Endothelial cell of umbilical vein (primary cell): ENCODE results near the gene SBSN. TPM values are rescaled to one million over a fixed set of nuclear protein-coding genes. Genes with fewer than 3 reads are reported as not detected.

Experiments used
- BruUV-seq: library from RNA; stranded (reverse); fragments of 400-500 nt; replicated peaks from 2 replicates; lab custom pipeline; 2021; lab: Mats Ljungman, UMichigan
- CTCF ChIA-PET: fragments of 300-600, 350-600 bp; sonication (Branson Sonifier 250); formaldehyde crosslinking; loops from one replicate; lab custom pipeline; 2021; ENCODE audit warnings: antibody characterized with exemption, inconsistent platforms; lab: Charles Lee
- POLR2A ChIA-PET: fragments of 300-600, 350-600 bp; sonication (Branson Sonifier 250); formaldehyde crosslinking; loops from one replicate; lab custom pipeline; 2021; ENCODE audit warnings: antibody characterized with exemption, inconsistent platforms; lab: Charles Lee
- DNase-seq: peaks from one replicate; pipeline ENCODE4 v3.0.0-alpha.2; 2011; ENCODE audit warnings: low read depth, low spot score
- FAIRE-seq: peaks from 2 replicates; lab custom pipeline; 2011; peaks lifted over from hg19 to GRCh38; lab: Jason Lieb, UNC
- H2AFZ ChIP-seq: 2 replicates; pipeline ENCODE4 v1.6.0; 2012; ENCODE audit warnings: low read depth, low read length, control low read depth, inconsistent platforms
- H3K27ac ChIP-seq: 2 replicates; pipeline ENCODE4 v1.5.1; 2011; ENCODE audit warnings: low read depth, mild to moderate bottlenecking, control low read depth, low read length, moderate library complexity; ENCODE audit not compliant: insufficient read depth
- H3K27me3 ChIP-seq, 2 experiments: 2 replicates each; pipeline versions ENCODE4 v1.6.0 to v1.6.1; 2011; ENCODE audit warnings: low read length in 2 of 2, mixed read lengths in 1 of 2; ENCODE audit not compliant: control insufficient read depth in 2 of 2, insufficient read depth in 2 of 2
- H3K36me3 ChIP-seq, 2 experiments: 2 replicates in 1 of 2; 3 replicates in 1 of 2; pipeline ENCODE4 v1.5.1; 2011; ENCODE audit warnings: low read length in 2 of 2, mild to moderate bottlenecking in 1 of 2, moderate library complexity in 1 of 2; ENCODE audit not compliant: control insufficient read depth in 2 of 2, insufficient read depth in 2 of 2; ENCODE audit errors: extremely low read depth in 1 of 2
- H3K4me1 ChIP-seq: 3 replicates; pipeline ENCODE4 v1.5.1; 2011; ENCODE audit warnings: mild to moderate bottlenecking, low read length; ENCODE audit not compliant: control insufficient read depth, insufficient read depth; ENCODE audit errors: extremely low read depth
- H3K4me2 ChIP-seq: 2 replicates; pipeline ENCODE4 v1.6.1; 2011; ENCODE audit warnings: low read length, control low read depth, mixed read lengths; ENCODE audit not compliant: insufficient read depth
- H3K4me3 ChIP-seq, 3 experiments: fragments of 200-600 bp in 1 of 3; sonication (generic), shearing (Covaris generic) in 1 of 3; replicated peaks in 1 of 3; 2 replicates each; pipeline ENCODE4 v1.5.1; 2011 to 2016; ENCODE audit warnings: control low read depth in 3 of 3, low read length in 3 of 3, mild to moderate bottlenecking in 2 of 3, inconsistent platforms in 1 of 3, low read depth in 1 of 3, moderate library complexity in 1 of 3; ENCODE audit not compliant: insufficient read depth in 1 of 3
- H3K79me2 ChIP-seq: 2 replicates; pipeline ENCODE4 v1.6.0; 2012; ENCODE audit warnings: low read length, inconsistent platforms; ENCODE audit not compliant: control insufficient read depth, insufficient read depth
- H3K9ac ChIP-seq: replicated peaks from 2 replicates; pipeline ENCODE3; 2011; ENCODE audit warnings: low read length, control low read depth; ENCODE audit not compliant: insufficient read depth; ENCODE audit errors: extremely low read depth
- H3K9me1 ChIP-seq: replicated peaks from 3 replicates; pipeline ENCODE4 v1.6.0; 2011; ENCODE audit warnings: mild to moderate bottlenecking, low read length; ENCODE audit not compliant: control insufficient read depth, insufficient read depth; ENCODE audit errors: extremely low read depth
- H3K9me3 ChIP-seq: replicated peaks from 2 replicates; pipeline ENCODE4 v1.5.1; 2012; ENCODE audit warnings: low read length, inconsistent platforms; ENCODE audit not compliant: control insufficient read depth, insufficient read depth
- H4K20me1 ChIP-seq: replicated peaks from 2 replicates; pipeline ENCODE3; 2011; ENCODE audit warnings: mild to moderate bottlenecking, low read length; ENCODE audit not compliant: control insufficient read depth, insufficient read depth; ENCODE audit errors: extremely low read depth
- EZH2 ChIP-seq: IDR thresholded peaks from 2 replicates; pipeline ENCODE4 v1.6.1; 2012; ENCODE audit warnings: borderline replicate concordance, low read depth, mild to moderate bottlenecking, moderate library complexity, low read length, inconsistent platforms; ENCODE audit not compliant: severe bottlenecking
- FOS ChIP-seq: IDR thresholded peaks from 2 replicates; pipeline ENCODE4 v1.6.1; 2011; ENCODE audit warnings: mild to moderate bottlenecking, low read length, moderate library complexity, borderline replicate concordance; ENCODE audit not compliant: insufficient read depth
- JUN ChIP-seq: IDR thresholded peaks from 2 replicates; pipeline ENCODE4 v1.6.1; 2011; ENCODE audit warnings: borderline replicate concordance, low read depth; ENCODE audit not compliant: insufficient read length, insufficient read depth
- MYC ChIP-seq: IDR thresholded peaks from one replicate; pipeline ENCODE4 v1.6.1; 2011; ENCODE audit warnings: mild to moderate bottlenecking, low read depth, low read length
- POLR2A ChIP-seq: IDR thresholded peaks from 2 replicates; pipeline ENCODE4 v1.6.1; 2012; ENCODE audit warnings: low read depth, mild to moderate bottlenecking, control low read depth, low read length
- POLR2AphosphoS5 ChIP-seq: IDR thresholded peaks from 2 replicates; pipeline ENCODE4 v1.6.1; 2012; ENCODE audit warnings: low read depth, mild to moderate bottlenecking, control low read depth, low read length, moderate library complexity; ENCODE audit not compliant: insufficient read depth
- dilution Hi-C: fragments of 300-500 bp; cut with MboI; formaldehyde crosslinking; loops from one replicate; pipeline ENCODE4 v1.15.0; 2019; ENCODE audit warnings: low sequenced_read_pairs; ENCODE audit not compliant: extremely low pct_ligation_motif_present
- intact Hi-C: fragments of 100-400 bp; cut with micrococcal nuclease; formaldehyde crosslinking; loops from one replicate; pipeline ENCODE4 v1.10.0; 2022
- polyA plus RNA-seq, 4 experiments: library from polyadenylated mRNA; depleted of rRNA in 3 of 4; stranded (reverse) in 3 of 4; unstranded in 1 of 4; fragments of >200 nt; gene quantifications; 2 replicates each; pipeline versions ENCODE4 v1.2.1 to v1.2.3, GENCODE V29; 2011 to 2012; ENCODE audit warnings: missing spikeins in 1 of 4
- total RNA-seq: library from RNA; stranded (reverse); gene quantifications from 2 replicates; pipeline ENCODE4 v1.2.3, GENCODE V29; 2021
- TF ChIP-seq, protein P1 (sequence below): IDR thresholded peaks from 2 replicates; pipeline ENCODE4 v1.6.1; 2011; ENCODE audit not compliant: insufficient read depth, insufficient read length
- TF ChIP-seq, protein P2 (sequence below), 2 donors: IDR thresholded peaks; 1 replicate in 1 of 2; 2 replicates in 1 of 2; pipeline ENCODE4 v1.5.1; 2011; ENCODE audit warnings: low read length in 2 of 2, mild to moderate bottlenecking in 2 of 2, moderate library complexity in 2 of 2, control low read depth in 1 of 2, inconsistent platforms in 1 of 2, low read depth in 1 of 2; ENCODE audit not compliant: insufficient read depth in 1 of 2; ENCODE audit errors: extremely low read depth in 1 of 2

Gene SBSN
- total and polyA plus RNA-seq, 2 donors (not counting 3 experiments of a cell fraction or from before 2014, with no cell fraction given), result not detected

GRCh38 chr19:35549879-35550523 is 21.9 kb upstream of the SBSN start:
- H3K4me1 ChIP-seq, result peaks cover 11% of the 10 kb centered on the region
- ChIA-PET CTCF (interaction anchor here (2.0 to 2.8 kb wide), 3 partner anchors 8 to 98 kb away, joined by 6 to 18 read pairs (median 12); partner anchors contain the start of gene COX6B1), POLR2A (no interaction called here)
- no peak overlapping the region for H3K27ac ChIP-seq
- FAIRE-seq, result no peak
- no peak overlapping the region for H3K9ac ChIP-seq
- intact Hi-C loops, result loop anchor here (1.0 to 5.0 kb wide), 3 partner anchors 77 to 167 kb away; partner anchors contain the start of gene RBM42
- H3K79me2 ChIP-seq, result peaks cover 10% of the 10 kb centered on the region
- no TSS peak for BruUV-seq
- no peak overlapping the region for H3K4me3 ChIP-seq
- DNase-seq, result no peak
- no peaks in the 10 kb centered on the region for H3K9me3 ChIP-seq
- H3K9me1 ChIP-seq, result no peaks in the 10 kb centered on the region
- H3K36me3 ChIP-seq, result no peaks in the 10 kb centered on the region
- no peak overlapping the region for H2AFZ ChIP-seq
- TF ChIP-seq JUN (no peak), POLR2A (no peak), POLR2AphosphoS5 (no peak), MYC (no peak), EZH2 (no peak), FOS (no peak)
- TF ChIP-seq, protein P1, sequence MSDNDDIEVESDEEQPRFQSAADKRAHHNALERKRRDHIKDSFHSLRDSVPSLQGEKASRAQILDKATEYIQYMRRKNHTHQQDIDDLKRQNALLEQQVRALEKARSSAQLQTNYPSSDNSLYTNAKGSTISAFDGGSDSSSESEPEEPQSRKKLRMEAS, result no peak
- TF ChIP-seq, protein P2, sequence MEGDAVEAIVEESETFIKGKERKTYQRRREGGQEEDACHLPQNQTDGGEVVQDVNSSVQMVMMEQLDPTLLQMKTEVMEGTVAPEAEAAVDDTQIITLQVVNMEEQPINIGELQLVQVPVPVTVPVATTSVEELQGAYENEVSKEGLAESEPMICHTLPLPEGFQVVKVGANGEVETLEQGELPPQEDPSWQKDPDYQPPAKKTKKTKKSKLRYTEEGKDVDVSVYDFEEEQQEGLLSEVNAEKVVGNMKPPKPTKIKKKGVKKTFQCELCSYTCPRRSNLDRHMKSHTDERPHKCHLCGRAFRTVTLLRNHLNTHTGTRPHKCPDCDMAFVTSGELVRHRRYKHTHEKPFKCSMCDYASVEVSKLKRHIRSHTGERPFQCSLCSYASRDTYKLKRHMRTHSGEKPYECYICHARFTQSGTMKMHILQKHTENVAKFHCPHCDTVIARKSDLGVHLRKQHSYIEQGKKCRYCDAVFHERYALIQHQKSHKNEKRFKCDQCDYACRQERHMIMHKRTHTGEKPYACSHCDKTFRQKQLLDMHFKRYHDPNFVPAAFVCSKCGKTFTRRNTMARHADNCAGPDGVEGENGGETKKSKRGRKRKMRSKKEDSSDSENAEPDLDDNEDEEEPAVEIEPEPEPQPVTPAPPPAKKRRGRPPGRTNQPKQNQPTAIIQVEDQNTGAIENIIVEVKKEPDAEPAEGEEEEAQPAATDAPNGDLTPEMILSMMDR (IDR thresholded peaks at IDR 0.05; ENCODE audit: extremely low read depth in 1 of 2, insufficient read depth in 1 of 2, low read depth in 1 of 2, low read length in 2 of 2), result no peak
- dilution Hi-C loops, result no loop called here
- H4K20me1 ChIP-seq, result no peaks in the 10 kb centered on the region
- no peak overlapping the region for H3K4me2 ChIP-seq
- H3K27me3 ChIP-seq, result no peaks in the 10 kb centered on the region
